GM12892 (cell line): ENCODE data around the gene DENND10.

Experiments
- POLR2A ChIP-seq: IDR thresholded peaks from 2 replicates; pipeline ENCODE4 v1.6.1; 2011; ENCODE audit warnings: low read depth, low read length, control low read depth
- TAF1 ChIP-seq: IDR thresholded peaks from 2 replicates; pipeline ENCODE4 v1.6.1; 2011; ENCODE audit warnings: low read depth, mild to moderate bottlenecking, control low read depth, low read length, borderline replicate concordance

DNA sequence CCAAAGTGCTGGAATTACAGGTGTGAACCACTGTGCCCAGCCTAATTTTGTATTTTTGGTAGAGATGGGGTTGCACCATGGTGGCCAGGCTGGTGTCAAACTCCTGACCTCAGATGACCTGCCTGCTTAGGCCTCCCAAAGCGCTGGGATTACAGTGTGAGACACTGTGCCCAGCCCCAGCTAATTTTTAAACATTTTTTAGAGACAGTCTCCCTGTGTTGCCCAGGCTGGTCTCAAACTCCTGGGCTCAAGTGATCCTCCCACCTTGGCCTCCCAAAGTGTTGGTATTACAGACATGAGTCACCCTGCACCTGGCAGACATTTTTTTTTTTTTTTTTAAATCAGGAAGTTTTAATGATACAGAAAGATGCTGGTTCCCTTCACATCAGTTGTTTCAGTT lies 15.5 kb downstream of the DENND10 start:
- TF ChIP-seq TAF1 (no peak), POLR2A (no peak)
